Activated naive CD8-positive, alpha-beta T cell treated with anti-CD3 and anti-CD28 coated beads for 36 hours (primary cell): ENCODE data around the gene OR10A4. TPM values are rescaled to one million over a fixed set of nuclear protein-coding genes. Genes with fewer than 3 reads are reported as not detected.

Source experiments
- DNase-seq: peaks from one replicate; pipeline ENCODE4 v3.0.0; 2021
- H3K27ac Mint-ChIP-seq: one replicate; pipeline ENCODE4 v1.8.0; 2022; ENCODE audit warnings: mild to moderate bottlenecking, moderate library complexity, mixed read lengths
- H3K27me3 Mint-ChIP-seq: one replicate; pipeline ENCODE4 v1.8.0; 2022; ENCODE audit warnings: mild to moderate bottlenecking, mixed read lengths
- H3K36me3 Mint-ChIP-seq: one replicate; pipeline ENCODE4 v1.8.0; 2021; ENCODE audit warnings: mild to moderate bottlenecking, mixed read lengths
- H3K4me1 Mint-ChIP-seq: one replicate; pipeline ENCODE4 v1.8.0; 2021; ENCODE audit warnings: mixed read lengths
- H3K4me3 Mint-ChIP-seq: one replicate; pipeline ENCODE4 v1.8.0; 2022; ENCODE audit warnings: mild to moderate bottlenecking, moderate library complexity, mixed read lengths
- H3K9me3 Mint-ChIP-seq: one replicate; pipeline ENCODE4 v1.8.0; 2022; ENCODE audit warnings: mixed read lengths
- total RNA-seq, 2 experiments: library from RNA; stranded (reverse); gene quantifications; one replicate each; pipeline ENCODE4 v1.2.3, GENCODE V29; 2021

OR10A4 gene
- total RNA-seq, 2 experiments from 2014 or later = not detected

- peak overlapping the region; percentile 27 for H3K27ac Mint-ChIP-seq
- DNase-seq = no peak
- H3K36me3 Mint-ChIP-seq = peaks cover 2% of the 10 kb centered on the region
- H3K9me3 Mint-ChIP-seq = no peaks in the 10 kb centered on the region
- H3K4me1 Mint-ChIP-seq = peaks cover 14% of the 10 kb centered on the region
- H3K27me3 Mint-ChIP-seq = peaks cover 56% of the 10 kb centered on the region
- H3K4me3 Mint-ChIP-seq = peak overlapping the region; percentile 82
These were observed 49.3 kb downstream of the OR10A4 start for GRCh38 chr11:6925636-6926207.

- Mint-ChIP-seq H3K27ac (peak within 1 kb of the TSS; percentile 27), H3K9me3 (no peaks in the 10 kb centered on the region), H3K27me3 (peaks cover 56% of the 10 kb centered on the region), H3K4me1 (peaks cover 14% of the 10 kb centered on the region), H3K4me3 (peak within 1 kb of the TSS; percentile 82), H3K36me3 (peaks cover 2% of the 10 kb centered on the region)
- peak; percentile 73 for DNase-seq
These were observed 50.0 kb downstream of the OR10A4 start, which contains the start of gene ZNF215 for GRCh38 chr11:6926208-6927029. Gene ZNF215 (plus strand): TSS chr11:6926426. CDS start chr11:6932273, 5,847 bp downstream.

- peaks cover 2% of the 10 kb centered on the region for H3K36me3 Mint-ChIP-seq
- peaks cover 14% of the 10 kb centered on the region for H3K4me1 Mint-ChIP-seq
- peaks cover 59% of the 10 kb centered on the region for H3K27me3 Mint-ChIP-seq
- DNase-seq = no peak
- peak overlapping the region; percentile 82 for H3K4me3 Mint-ChIP-seq
- H3K27ac Mint-ChIP-seq = no peak overlapping the region
- no peaks in the 10 kb centered on the region for H3K9me3 Mint-ChIP-seq
These were observed 50.7 kb downstream of the OR10A4 start for GRCh38 chr11:6927030-6927617.

Other genes with a start within 250 kb of the OR10A4 start
- gene DCHS1, start 220.8 kb upstream of the OR10A4 start, total RNA-seq = 1 to 10 TPM; 1.3 to 1.4 TPM
- gene MRPL17, start 193.3 kb upstream of the OR10A4 start, total RNA-seq = 100 to 1,000 TPM; 141 to 143 TPM
- under 1 TPM; 0.08 to 0.18 TPM for gene OR2AG2, start 104.6 kb upstream of the OR10A4 start, total RNA-seq
- gene OR2AG1, start 93.6 kb upstream of the OR10A4 start, total RNA-seq = not detected
- under 1 TPM; 0.04 to 0.10 TPM for gene OR6A2, start 76.9 kb upstream of the OR10A4 start, total RNA-seq
- not detected for gene OR10A5, start 30.9 kb upstream of the OR10A4 start, total RNA-seq
- gene OR10A2, start 13.6 kb upstream of the OR10A4 start, total RNA-seq = not detected
- not detected for gene OR2D2, start 15.9 kb downstream of the OR10A4 start, total RNA-seq
- gene OR2D3, start 44.4 kb downstream of the OR10A4 start, total RNA-seq = not detected
- gene ZNF215, start 49.8 kb downstream of the OR10A4 start, total RNA-seq = 1 to 10 TPM; 2.4 to 2.5 TPM
- not detected for gene ZNF214, start 143.7 kb downstream of the OR10A4 start, total RNA-seq
- gene NLRP14, start 143.9 kb downstream of the OR10A4 start, total RNA-seq = under 1 TPM in 1 of 2 experiments, not detected in 1; 0.08 TPM
- not detected for gene RBMXL2, start 212.4 kb downstream of the OR10A4 start, total RNA-seq